HG03575 (cell line): ENCODE results near the gene CEACAM16.
"Not testable (repeated sequence)": the region's sequence is repeated elsewhere in the genome, so short reads cannot be mapped to it uniquely, and the experiment has no call there.

Experiments used
- ATAC-seq: cut with Tn5 transposase; IDR thresholded peaks from one replicate; pipeline ENCODE4 v1.9.1; 2021; ENCODE audit not compliant: unreplicated experiment, insufficient number of reproducible peaks, low FRiP score; ENCODE audit errors: extremely low read depth

CEACAM16 gene, protein sequence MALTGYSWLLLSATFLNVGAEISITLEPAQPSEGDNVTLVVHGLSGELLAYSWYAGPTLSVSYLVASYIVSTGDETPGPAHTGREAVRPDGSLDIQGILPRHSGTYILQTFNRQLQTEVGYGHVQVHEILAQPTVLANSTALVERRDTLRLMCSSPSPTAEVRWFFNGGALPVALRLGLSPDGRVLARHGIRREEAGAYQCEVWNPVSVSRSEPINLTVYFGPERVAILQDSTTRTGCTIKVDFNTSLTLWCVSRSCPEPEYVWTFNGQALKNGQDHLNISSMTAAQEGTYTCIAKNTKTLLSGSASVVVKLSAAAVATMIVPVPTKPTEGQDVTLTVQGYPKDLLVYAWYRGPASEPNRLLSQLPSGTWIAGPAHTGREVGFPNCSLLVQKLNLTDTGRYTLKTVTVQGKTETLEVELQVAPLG

GRCh38 chr19:44698492-44699201 is at the start of gene CEACAM16:
CEACAM16 (plus strand) TSS chr19:44699151; CDS start chr19:44701457, 2,306 bp downstream.
- ATAC-seq, result no peak

GRCh38 chr19:44649578-44650145 is 49.3 kb upstream of the CEACAM16 start:
- no peak for ATAC-seq

GRCh38 chr19:44653343-44653742 is 45.6 kb upstream of the CEACAM16 start:
- ATAC-seq, result no peak

DNA sequence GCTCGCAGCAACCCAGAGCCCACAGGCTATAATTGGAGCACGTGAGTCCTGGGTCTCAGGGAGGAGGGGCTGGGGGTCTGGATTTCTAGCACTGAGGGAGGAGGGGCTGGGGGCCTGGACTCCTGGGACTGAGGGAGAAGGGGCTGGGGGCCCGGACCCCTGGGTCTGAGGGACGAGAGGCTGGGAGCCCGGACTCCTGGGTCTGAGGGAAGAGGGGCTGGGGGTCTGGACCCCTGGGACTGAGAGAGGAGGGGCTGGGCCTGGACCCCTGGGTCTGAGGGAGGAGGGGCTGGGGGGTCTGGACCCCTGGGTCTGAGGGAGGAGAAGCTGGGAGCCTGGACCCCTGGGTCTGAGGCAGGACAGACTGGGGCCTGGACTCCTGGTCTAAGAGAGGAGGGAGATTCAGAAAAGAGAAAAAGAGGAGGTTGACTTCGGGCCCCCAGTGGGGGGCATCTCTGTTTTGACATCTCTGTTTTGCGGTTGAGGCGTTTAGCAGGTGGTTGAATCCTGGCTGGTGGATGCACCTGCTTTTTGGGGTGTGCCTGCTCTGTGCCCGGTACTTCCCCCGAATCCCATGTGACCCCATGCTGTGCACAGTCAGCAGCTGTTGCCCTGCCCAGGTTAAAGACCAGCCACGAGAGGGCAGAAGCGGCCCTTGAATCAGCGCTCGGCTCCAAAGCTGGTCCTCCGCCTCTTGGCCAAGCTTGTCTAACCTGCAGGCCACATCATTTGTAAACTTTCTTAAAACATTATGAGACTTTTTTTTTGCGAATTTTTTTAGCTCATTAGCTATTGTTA is 44.8 kb upstream of the CEACAM16 start:
- ATAC-seq, result no peak

DNA sequence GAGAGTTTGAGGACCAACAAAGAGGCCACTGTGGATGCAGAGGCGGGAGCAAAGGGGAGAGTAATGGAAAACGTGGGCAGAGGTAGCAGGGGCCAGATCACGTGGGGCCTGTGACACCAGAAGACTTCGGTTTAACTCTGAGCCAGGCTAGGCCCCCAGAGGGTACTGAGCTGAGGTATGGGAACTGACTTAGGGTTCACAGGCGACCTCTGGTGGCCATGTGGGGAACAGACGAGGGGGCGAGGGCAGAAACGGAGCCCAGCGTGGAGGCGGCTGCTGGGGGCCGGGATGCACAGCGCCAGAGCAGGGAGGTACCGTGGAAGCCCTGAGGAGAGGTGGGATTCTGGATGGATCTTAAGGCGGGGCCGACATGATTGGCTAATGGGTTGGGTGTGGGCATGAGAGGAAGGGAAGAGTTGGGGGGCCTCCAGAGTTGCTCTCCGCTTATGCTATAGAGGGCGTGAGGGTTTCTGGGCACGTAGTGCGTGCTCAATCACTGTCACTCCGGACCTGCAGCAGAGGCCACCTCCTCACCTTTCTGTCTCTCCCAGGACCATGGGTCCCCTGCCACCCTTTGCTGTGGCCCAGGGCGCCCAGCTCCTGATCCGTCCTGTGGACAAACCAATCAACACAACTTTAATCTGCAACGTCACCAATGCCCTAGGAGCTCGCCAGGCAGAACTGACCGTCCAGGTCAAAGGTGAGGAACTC is 41.6 kb upstream of the CEACAM16 start:
- ATAC-seq, result no peak

GRCh38 chr19:44658069-44658733 is 40.8 kb upstream of the CEACAM16 start:
- no peak for ATAC-seq

- ATAC-seq, result no peak
These were observed 38.9 kb upstream of the CEACAM16 start for GRCh38 chr19:44660081-44660480.

DNA sequence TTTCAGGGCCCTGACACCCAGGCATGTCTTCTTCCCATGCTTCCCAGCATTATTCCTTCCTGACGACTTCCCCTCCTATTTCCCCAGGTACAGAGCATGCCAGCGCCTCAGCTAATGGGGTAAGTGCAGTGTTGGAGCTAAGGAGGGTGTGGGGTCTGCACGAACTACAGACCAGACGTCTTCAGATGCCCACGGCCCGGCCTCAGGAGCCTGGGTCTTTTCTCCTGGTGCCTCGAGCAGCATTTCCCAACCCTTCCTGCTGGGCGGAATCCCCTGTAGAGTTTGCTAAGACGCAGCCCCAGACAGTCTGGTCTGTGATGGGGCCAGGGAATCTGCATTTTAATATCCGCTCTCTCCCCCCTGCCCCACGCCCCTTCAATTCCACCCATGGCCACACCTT is 37.7 kb upstream of the CEACAM16 start:
- no peak for ATAC-seq

DNA sequence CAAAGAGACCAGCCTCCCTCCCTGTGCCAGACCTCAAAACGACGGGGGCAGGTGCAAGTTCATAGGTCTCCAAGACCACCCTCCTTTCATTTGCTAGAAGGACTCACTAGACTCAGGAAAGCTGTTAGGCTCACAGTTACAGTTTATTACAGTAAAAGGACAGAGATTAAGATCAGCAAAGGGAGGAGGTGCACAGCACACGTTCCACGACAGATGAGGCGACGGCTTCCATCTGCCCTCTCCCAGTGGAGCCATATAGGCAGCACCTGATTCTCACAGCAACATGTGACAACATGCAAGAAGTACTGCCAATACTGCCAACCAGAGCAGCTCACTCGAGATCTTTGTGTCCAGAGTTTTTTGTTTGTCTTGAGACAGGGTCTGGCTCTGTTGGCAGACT is 37.0 kb upstream of the CEACAM16 start:
- ATAC-seq, result no peak

DNA sequence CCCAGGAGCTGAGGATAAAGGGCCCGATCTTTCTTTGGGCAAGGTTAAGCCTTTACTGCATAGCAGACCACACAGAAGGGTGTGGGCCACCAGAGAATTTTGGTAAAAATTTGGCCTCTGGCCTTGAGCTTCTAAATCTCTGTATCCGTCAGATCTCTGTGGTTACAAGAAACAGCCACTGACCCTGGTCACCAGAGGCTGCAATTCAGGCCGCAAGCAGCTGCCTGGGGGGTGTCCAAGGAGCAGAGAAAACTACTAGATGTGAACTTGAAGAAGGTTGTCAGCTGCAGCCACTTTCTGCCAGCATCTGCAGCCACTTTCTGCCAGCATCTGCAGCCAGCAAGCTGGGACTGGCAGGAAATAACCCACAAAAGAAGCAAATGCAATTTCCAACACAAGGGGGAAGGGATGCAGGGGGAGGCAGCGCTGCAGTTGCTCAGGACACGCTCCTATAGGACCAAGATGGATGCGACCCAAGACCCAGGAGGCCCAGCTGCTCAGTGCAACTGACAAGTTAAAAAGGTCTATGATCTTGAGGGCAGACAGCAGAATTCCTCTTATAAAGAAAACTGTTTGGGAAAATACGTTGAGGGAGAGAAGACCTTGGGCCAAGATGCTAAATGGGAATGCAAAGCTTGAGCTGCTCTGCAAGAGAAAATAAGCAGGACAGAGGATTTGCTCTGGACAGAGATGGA is 36.1 kb upstream of the CEACAM16 start:
- ATAC-seq, result no peak

DNA sequence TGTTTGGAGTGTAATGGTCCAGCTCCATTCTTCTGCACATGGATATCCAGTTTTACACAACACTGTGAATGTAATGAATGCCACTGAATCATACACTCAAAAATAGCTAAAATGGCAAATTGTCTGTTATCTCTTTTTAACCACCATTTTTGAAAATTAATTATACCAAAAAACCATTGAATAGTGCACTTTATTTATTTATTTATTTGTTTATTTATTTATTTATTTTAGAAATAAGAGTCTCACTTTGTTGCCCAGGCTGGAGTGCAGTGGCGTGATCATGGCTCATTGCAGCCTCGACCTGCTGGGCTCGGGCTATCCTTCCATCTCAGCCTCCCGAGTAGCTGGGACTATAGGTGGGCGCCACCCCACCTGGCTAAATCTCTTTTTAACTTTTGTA is 35.0 kb upstream of the CEACAM16 start:
- ATAC-seq, result no peak

DNA sequence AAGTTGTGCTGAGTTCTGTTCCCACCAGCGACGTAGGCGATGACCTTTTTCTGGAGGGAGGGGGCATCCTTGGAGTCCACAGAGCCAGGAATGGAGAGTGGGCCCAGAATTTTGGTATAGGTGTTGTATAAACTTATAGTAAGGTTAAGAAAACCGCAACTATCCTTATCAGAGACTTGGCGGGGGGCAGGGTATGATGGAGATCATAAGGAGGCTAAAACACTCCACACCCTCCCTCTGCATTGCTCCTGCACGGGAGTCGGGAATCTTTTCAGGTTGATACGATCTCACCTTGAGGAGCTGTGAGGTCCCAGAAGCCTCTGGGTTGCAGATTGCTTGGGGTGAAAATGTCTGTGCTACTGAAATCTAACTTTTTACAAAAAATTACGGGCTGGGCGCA is 34.0 kb upstream of the CEACAM16 start:
- ATAC-seq, result no peak

GRCh38 chr19:44666852-44667556 is 31.9 kb upstream of the CEACAM16 start:
- no peak for ATAC-seq

GRCh38 chr19:44668985-44669764 is 29.8 kb upstream of the CEACAM16 start:
- no peak for ATAC-seq

DNA sequence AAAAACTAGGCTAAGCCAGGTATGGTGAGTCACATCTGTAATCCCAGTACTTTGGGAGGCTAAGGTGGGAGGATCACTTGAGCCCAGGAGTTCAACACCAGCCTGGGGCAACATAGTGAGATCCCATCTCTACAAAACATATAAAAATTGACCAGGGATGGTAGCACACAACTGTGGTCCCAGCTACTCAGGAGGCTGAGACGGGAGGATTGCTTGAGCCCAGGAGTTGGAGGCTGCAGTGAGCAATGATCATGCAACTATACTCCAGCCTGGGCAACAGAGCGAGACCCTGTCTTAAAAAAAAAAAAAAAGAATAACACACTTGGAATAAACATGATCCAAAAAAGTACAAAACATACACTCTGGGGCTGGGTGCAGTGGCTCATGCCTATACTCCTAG is 28.9 kb upstream of the CEACAM16 start:
- not testable (repeated sequence) for ATAC-seq

DNA sequence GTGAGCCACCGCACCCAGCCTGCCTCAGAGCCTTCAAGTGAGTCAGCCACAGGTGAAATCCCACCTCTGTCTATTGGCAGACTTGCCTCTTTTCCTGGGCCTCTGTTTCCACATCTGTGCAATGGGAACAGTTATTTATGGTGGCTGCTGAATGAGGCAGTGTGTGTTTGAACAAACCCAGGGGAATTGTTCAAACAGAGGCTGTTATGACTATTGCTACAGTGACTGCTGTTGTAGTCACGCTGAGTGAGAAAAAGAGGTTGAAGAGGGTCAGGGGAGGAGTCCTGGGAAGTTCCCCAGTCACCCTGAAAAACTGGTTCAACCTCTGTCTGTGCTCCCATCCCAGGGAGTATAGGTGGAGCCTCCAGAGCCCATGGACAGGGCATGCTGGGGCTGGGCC is 27.6 kb upstream of the CEACAM16 start, which contains the start of gene CEACAM19:
Gene CEACAM19 (plus strand): TSS at position 83 of the 400 bp plus-strand sequence. CDS start 450 bp downstream, outside the sequence.
- ATAC-seq, result no peak
